Neural cell (in vitro differentiated cells): ENCODE data around the gene CFAP99.

Experiments used
- EP300 ChIP-seq: fragments of 450-650 bp; conservative IDR thresholded peaks from 2 replicates; pipeline ENCODE4 v1.6.1; 2014; ENCODE audit warnings: antibody characterized with exemption, mild to moderate bottlenecking, moderate library complexity; ENCODE audit not compliant: poor library complexity, severe bottlenecking
- POLR2AphosphoS5 ChIP-seq: IDR thresholded peaks from 2 replicates; pipeline ENCODE4 v1.6.1; 2012
- RAD21 ChIP-seq: fragments of 450-650 bp; conservative IDR thresholded peaks from 2 replicates; pipeline ENCODE4 v1.6.1; 2014; ENCODE audit warnings: antibody characterized with exemption, mild to moderate bottlenecking, moderate library complexity
- TF ChIP-seq, protein P1 (sequence below): fragments of 450-650 bp; IDR thresholded peaks from 2 replicates; pipeline ENCODE4 v1.5.1; 2014; ENCODE audit warnings: antibody characterized with exemption, mild to moderate bottlenecking, moderate library complexity; ENCODE audit not compliant: poor library complexity, severe bottlenecking

DNA sequence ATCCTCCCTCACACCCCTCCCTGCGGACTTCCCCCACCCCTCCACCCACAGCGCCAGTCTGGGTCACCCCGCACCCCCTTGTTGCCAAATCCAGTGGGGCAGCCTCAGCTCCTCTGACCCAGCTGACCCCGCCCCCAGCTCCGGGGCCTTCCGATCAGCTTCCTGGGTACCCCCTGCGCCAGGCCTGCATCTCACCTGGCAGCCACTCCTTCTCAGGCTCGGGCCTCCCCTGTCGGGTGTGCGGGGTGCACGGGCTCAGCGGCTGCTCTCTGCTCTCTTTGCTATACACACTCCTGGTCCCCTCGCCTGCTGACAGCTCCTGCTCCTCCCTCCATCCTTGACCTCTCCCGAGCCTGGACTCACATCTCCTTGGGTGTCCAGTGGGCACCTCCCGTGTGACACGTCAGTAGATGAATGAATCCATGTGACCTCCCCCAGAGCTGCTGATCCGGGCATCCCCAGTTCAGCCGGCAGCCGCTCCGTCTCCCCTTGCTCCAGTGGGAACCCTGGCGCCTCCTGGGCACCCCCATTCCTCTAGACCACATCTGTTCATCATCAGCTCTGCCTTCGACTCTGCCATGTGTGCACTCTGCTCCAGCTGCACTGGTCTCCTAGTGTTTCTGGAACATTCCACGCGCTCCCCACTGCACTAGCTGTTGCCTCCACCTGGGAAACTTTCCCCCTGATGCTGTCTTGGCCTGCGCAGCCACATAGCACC is 9.9 kb downstream of the CFAP99 start:
- TF ChIP-seq, protein P1, sequence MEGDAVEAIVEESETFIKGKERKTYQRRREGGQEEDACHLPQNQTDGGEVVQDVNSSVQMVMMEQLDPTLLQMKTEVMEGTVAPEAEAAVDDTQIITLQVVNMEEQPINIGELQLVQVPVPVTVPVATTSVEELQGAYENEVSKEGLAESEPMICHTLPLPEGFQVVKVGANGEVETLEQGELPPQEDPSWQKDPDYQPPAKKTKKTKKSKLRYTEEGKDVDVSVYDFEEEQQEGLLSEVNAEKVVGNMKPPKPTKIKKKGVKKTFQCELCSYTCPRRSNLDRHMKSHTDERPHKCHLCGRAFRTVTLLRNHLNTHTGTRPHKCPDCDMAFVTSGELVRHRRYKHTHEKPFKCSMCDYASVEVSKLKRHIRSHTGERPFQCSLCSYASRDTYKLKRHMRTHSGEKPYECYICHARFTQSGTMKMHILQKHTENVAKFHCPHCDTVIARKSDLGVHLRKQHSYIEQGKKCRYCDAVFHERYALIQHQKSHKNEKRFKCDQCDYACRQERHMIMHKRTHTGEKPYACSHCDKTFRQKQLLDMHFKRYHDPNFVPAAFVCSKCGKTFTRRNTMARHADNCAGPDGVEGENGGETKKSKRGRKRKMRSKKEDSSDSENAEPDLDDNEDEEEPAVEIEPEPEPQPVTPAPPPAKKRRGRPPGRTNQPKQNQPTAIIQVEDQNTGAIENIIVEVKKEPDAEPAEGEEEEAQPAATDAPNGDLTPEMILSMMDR, result no peak
- TF ChIP-seq POLR2AphosphoS5 (no peak), EP300 (no peak), RAD21 (no peak)
